ENCODE data around the gene UGT1A6. TPM values are rescaled to one million over a fixed set of nuclear protein-coding genes. Genes with fewer than 3 reads are reported as not detected.

UGT1A6 gene
- total and polyA plus RNA-seq, 8 donors: 0.10 to 1.7 (median 0.16) TPM; not detected in 3

- Histone ChIP-seq H3K27me3 (peaks cover 0 to 26% of the 10 kb centered on the region in 2 donors), H3K36me3 (no peaks in the 10 kb centered on the region), H3K4me1 (no peaks in the 10 kb centered on the region), H3K4me3 (no peak overlapping the region), H3K9me3 (no peaks in the 10 kb centered on the region), H3K27ac (no peak overlapping the region)
- no peak for TF ChIP-seq CTCF (IDR thresholded peaks at IDR 0.05)
- DNase-seq (peak in 1 of 4 donors; percentile 20), ATAC-seq (no peak)
- intact Hi-C loops (cut with DNase I): no loop called here
Measured at GRCh38 chr2:233807966-233808935, 115.6 kb downstream of the UGT1A6 start.

- intact Hi-C loops (cut with DNase I): no loop called here
- TF ChIP-seq CTCF (IDR thresholded peaks at IDR 0.05): no peak
Measured at GRCh38 chr2:233810385-233810784, 117.7 kb downstream of the UGT1A6 start.

GRCh38 chr2:233811087-233811486, 118.4 kb downstream of the UGT1A6 start:
- intact Hi-C loops (cut with DNase I): no loop called here
- H3K36me3 ChIP-seq: no peaks in the 10 kb centered on the region
- H3K27ac ChIP-seq: no peak overlapping the region
- DNase-seq: peak in 2 of 4 donors; percentile 7 to 14
- H3K27me3 ChIP-seq: peaks cover 0 to 26% of the 10 kb centered on the region in 2 donors
- no peaks in the 10 kb centered on the region for H3K4me1 ChIP-seq
- H3K4me3 ChIP-seq: no peak overlapping the region
- no peak for TF ChIP-seq CTCF (IDR thresholded peaks at IDR 0.05)
- no peak for ATAC-seq
- H3K9me3 ChIP-seq: peaks cover 0 to 4% of the 10 kb centered on the region in 2 donors

More at GRCh38 chr2:233810385-233810784, 117.7 kb downstream of the UGT1A6 start:
- no peak overlapping the region for H3K4me3 ChIP-seq
- DNase-seq (peak in 2 of 4 donors; percentile 9 to 28), ATAC-seq (no peak)
- peaks cover 0 to 26% of the 10 kb centered on the region in 2 donors for H3K27me3 ChIP-seq
- H3K9me3 ChIP-seq: no peaks in the 10 kb centered on the region
- no peaks in the 10 kb centered on the region for H3K4me1 ChIP-seq
- no peaks in the 10 kb centered on the region for H3K36me3 ChIP-seq
- no peak overlapping the region for H3K27ac ChIP-seq

GRCh38 chr2:233811732-233812131, 119.0 kb downstream of the UGT1A6 start:
- peak in 2 of 4 donors; percentile 25 to 50 for DNase-seq

More at GRCh38 chr2:233811732-233812131, 119.0 kb downstream of the UGT1A6 start:
- Histone ChIP-seq H3K9me3 (peaks cover 0 to 4% of the 10 kb centered on the region in 2 donors), H3K36me3 (no peaks in the 10 kb centered on the region), H3K4me1 (no peaks in the 10 kb centered on the region), H3K27ac (no peak overlapping the region), H3K4me3 (no peak overlapping the region), H3K27me3 (peaks cover 0 to 26% of the 10 kb centered on the region in 2 donors)
- ATAC-seq: no peak
- intact Hi-C loops (cut with DNase I): no loop called here
- no peak for TF ChIP-seq CTCF (IDR thresholded peaks at IDR 0.05)

Measured in left lung (tissue), 10 donors.